Calu3 (cell line): ENCODE measurements around the gene SCUBE2. TPM values are rescaled to one million over a fixed set of nuclear protein-coding genes. Genes with fewer than 3 reads are reported as not detected.

Source experiments
- BruUV-seq: library from RNA; stranded (reverse); fragments of 400-500 nt; replicated peaks from 2 replicates; lab custom pipeline; 2021; lab: Mats Ljungman, UMichigan
- CTCF ChIA-PET: fragments of 300-600 bp; sonication (Branson Sonifier 250); formaldehyde crosslinking; loops from one replicate; lab custom pipeline; 2022; ENCODE audit warnings: antibody characterized with exemption; lab: Charles Lee
- DNase-seq: peaks from one replicate; pipeline ENCODE4 v3.0.0; 2022
- H3K27ac Mint-ChIP-seq: one replicate; pipeline ENCODE4 v1.8.0; 2022; ENCODE audit warnings: mixed read lengths; ENCODE audit not compliant: unreplicated experiment
- H3K27me3 Mint-ChIP-seq: one replicate; pipeline ENCODE4 v1.8.0; 2022; ENCODE audit warnings: mixed read lengths; ENCODE audit not compliant: unreplicated experiment
- H3K36me3 Mint-ChIP-seq: one replicate; pipeline ENCODE4 v1.8.0; 2022; ENCODE audit warnings: mild to moderate bottlenecking, moderate library complexity, mixed read lengths; ENCODE audit not compliant: insufficient read depth, unreplicated experiment
- H3K4me1 Mint-ChIP-seq: one replicate; pipeline ENCODE4 v1.8.0; 2022; ENCODE audit warnings: mild to moderate bottlenecking, low read depth, mixed read lengths; ENCODE audit not compliant: unreplicated experiment
- H3K4me3 Mint-ChIP-seq: one replicate; pipeline ENCODE4 v1.8.0; 2022; ENCODE audit warnings: mild to moderate bottlenecking, low read depth, moderate library complexity, mixed read lengths; ENCODE audit not compliant: unreplicated experiment
- H3K9me3 Mint-ChIP-seq: one replicate; pipeline ENCODE4 v1.8.0; 2022; ENCODE audit warnings: low read depth, mixed read lengths; ENCODE audit not compliant: unreplicated experiment
- CTCF ChIP-seq: fragments of 200-600 bp; IDR thresholded peaks from one replicate; pipeline ENCODE4 v1.8.0; 2022; ENCODE audit warnings: antibody characterized with exemption; ENCODE audit not compliant: unreplicated experiment
- intact Hi-C: fragments of 100-400 bp; cut with micrococcal nuclease; formaldehyde crosslinking; loops from one replicate; pipeline ENCODE4 v1.10.0; 2022; ENCODE audit not compliant: unreplicated experiment
- total RNA-seq: library from RNA; stranded (reverse); gene quantifications from 2 replicates; pipeline ENCODE4 v1.2.3, GENCODE V29; 2022

Gene SCUBE2
- total RNA-seq, 1 experiment from 2014 or later = not detected

- Mint-ChIP-seq H3K36me3 (no peaks in the 10 kb centered on the region), H3K27me3 (no peaks in the 10 kb centered on the region), H3K4me1 (no peaks in the 10 kb centered on the region), H3K27ac (no peak overlapping the region), H3K9me3 (peaks cover 2% of the 10 kb centered on the region), H3K4me3 (no peak overlapping the region)
- no peak for DNase-seq
- intact Hi-C loops = no loop called here
- TF ChIP-seq CTCF = no peak
- CTCF ChIA-PET = no interaction called here
- BruUV-seq = no TSS peak
These were observed 26.9 kb upstream of the SCUBE2 start for GRCh38 chr11:9118277-9118676.

DNA sequence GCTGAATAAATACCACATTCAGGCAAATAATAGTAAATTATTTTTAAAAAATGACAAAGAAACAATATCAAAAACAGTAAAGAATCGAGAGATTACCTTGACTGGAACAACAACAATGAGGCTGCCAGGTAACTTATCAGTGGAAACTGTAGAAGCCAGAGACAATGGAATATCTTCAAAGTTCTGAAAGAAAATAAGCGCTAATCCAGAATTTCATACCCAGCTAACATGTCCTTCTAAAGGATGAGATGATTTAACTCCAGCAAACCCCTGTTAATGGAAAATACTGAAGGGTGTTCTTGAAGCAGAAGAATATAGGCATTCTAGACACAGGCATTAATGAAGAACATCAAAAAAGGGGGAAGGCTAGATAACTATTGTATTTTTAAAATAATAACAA lies 20.7 kb upstream of the SCUBE2 start:
- no peaks in the 10 kb centered on the region for H3K4me1 Mint-ChIP-seq
- CTCF ChIA-PET = no interaction called here
- DNase-seq = no peak
- no peak for TF ChIP-seq CTCF
- no peak overlapping the region for H3K4me3 Mint-ChIP-seq
- no peaks in the 10 kb centered on the region for H3K36me3 Mint-ChIP-seq
- H3K27ac Mint-ChIP-seq = no peak overlapping the region
- intact Hi-C loops = no loop called here
- BruUV-seq = no TSS peak
- H3K9me3 Mint-ChIP-seq = peaks cover 6% of the 10 kb centered on the region
- no peaks in the 10 kb centered on the region for H3K27me3 Mint-ChIP-seq

- H3K4me3 Mint-ChIP-seq = no peak overlapping the region
- no TSS peak for BruUV-seq
- CTCF ChIA-PET = no interaction called here
- DNase-seq = no peak
- no peaks in the 10 kb centered on the region for H3K27me3 Mint-ChIP-seq
- peaks cover 4% of the 10 kb centered on the region for H3K9me3 Mint-ChIP-seq
- TF ChIP-seq CTCF = no peak
- H3K27ac Mint-ChIP-seq = no peak overlapping the region
- no peaks in the 10 kb centered on the region for H3K4me1 Mint-ChIP-seq
- intact Hi-C loops = no loop called here
- no peaks in the 10 kb centered on the region for H3K36me3 Mint-ChIP-seq
These were observed 18.7 kb upstream of the SCUBE2 start for GRCh38 chr11:9109858-9110731.

DNA sequence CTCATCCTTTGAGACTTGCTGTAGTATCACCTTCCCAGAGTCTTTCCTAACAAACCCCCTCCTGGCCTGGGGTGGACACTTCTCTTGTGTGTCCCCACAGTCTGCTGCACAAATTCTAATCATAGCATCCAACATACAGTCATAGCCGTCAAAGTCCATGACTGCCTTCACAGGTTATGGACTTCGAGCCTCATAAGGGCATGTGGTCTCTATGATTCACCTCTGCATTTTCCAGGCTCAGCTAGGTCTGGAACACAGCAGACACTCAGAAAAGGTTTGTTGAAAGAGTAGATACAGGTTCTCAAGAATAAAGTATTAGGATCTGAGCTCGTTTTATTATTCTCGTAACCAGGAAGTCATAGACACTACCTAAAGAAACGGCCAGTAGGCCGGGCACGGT lies 13.2 kb upstream of the SCUBE2 start:
- Mint-ChIP-seq H3K9me3 (no peaks in the 10 kb centered on the region), H3K36me3 (no peaks in the 10 kb centered on the region), H3K27ac (no peak overlapping the region), H3K4me1 (no peaks in the 10 kb centered on the region), H3K27me3 (no peaks in the 10 kb centered on the region), H3K4me3 (no peak overlapping the region)
- TF ChIP-seq CTCF = no peak
- no peak for DNase-seq
- CTCF ChIA-PET = interaction anchor here (0.7 kb wide), 1 partner anchor 339 kb away, joined by 3 read pairs; no protein-coding TSS in a partner anchor
- BruUV-seq = no TSS peak
- intact Hi-C loops = no loop called here
